H1 (cell line): ENCODE measurements around the gene DAPK2. TPM values are rescaled to one million over a fixed set of nuclear protein-coding genes. Genes with fewer than 3 reads are reported as not detected.

Experiments used
- PHF8 ChIP-seq: fragments of 200-600 bp; sonication (generic); conservative IDR thresholded peaks from 2 replicates; pipeline ENCODE4 v1.7.1; 2012; ENCODE audit warnings: low read depth, mild to moderate bottlenecking, inconsistent platforms, low read length, moderate library complexity
- polyA plus RNA-seq, 7 experiments: library from polyadenylated mRNA; depleted of rRNA in 3 of 7; stranded (reverse) in 5 of 7; unstranded in 2 of 7; fragments of >200 nt in 5 of 7; fragments of 200-250 nt in 2 of 7; gene quantifications; 1 replicate in 5 of 7; 2 replicates in 1 of 7; 4 replicates in 1 of 7; pipeline versions ENCODE4 v1.2.1 to v1.2.3, GENCODE V29; 2011 to 2013; ENCODE audit warnings: missing spikeins in 2 of 7, mixed read lengths in 2 of 7
- total RNA-seq: library from RNA; stranded (reverse); fragmentation: NEBNext Ultra II Directional; extraction: Animal tissue kit (Norgen Biotek cat#: 25700); gene quantifications from 2 replicates; pipeline ENCODE4 v1.2.1, GENCODE V29; 2021

DAPK2 gene
- total and polyA plus RNA-seq, 2 of the 8 experiments (the other 6 are each of a cell fraction or from before 2014, with no cell fraction given), result 1.8 to 2.9 TPM

- TF ChIP-seq PHF8, result no peak
These were observed 142.2 kb downstream of the DAPK2 start (continued) for GRCh38 chr15:63904042-63904441.
